ENCODE results near the gene SMARCC2. TPM values are rescaled to one million over a fixed set of nuclear protein-coding genes. Genes with fewer than 3 reads are reported as not detected.

The SMARCC2 gene
- total and polyA plus RNA-seq, 9 of the 15 experiments (the other 6 are each of a cell fraction or from before 2014, with no cell fraction given): 11.9 to 86.0 (median 36.6) TPM

DNA sequence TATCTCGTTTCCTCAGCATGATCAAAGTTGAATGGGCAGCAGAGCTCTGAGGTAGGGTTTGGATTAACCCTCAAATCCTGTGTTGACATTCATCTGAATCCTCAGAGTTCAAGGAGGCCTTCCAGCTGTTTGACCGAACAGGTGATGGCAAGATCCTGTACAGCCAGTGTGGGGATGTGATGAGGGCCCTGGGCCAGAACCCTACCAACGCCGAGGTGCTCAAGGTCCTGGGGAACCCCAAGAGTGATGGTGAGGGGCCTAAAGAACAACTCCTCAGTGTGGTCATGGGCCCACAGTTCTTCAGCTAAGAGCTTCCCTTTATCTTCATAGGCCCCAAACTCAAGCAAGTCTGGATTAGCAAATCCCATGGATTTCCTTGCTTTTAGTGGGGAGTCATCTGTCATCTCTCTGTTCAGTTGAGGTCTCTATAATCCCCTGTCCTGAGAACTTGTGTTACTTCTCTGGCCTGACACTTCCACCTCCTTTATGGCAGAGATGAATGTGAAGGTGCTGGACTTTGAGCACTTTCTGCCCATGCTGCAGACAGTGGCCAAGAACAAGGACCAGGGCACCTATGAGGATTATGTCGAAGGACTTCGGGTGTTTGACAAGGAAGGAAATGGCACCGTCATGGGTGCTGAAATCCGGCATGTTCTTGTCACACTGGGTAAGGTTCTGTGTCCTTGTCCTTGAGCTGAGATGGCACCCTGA is 29.6 kb downstream of the SMARCC2 start (continued):
- no peak for TF ChIP-seq TBP (optimal IDR thresholded peaks at IDR 0.05; ENCODE audit: low read depth, low read length)
- TF ChIP-seq MCM2 (IDR thresholded peaks at IDR 0.05; ENCODE audit: low read depth): no peak
- TF ChIP-seq LCOR (CRISPR knock-in tag; IDR thresholded peaks at IDR 0.05): peak; percentile 44; the same call in 1 of the 2 replicates
- TF ChIP-seq ZNF121 (CRISPR knock-in tag; conservative IDR thresholded peaks at IDR 0.05): no peak
- TF ChIP-seq BRD4 (IDR thresholded peaks at IDR 0.05): no peak
- no peak for TF ChIP-seq ZNF239 (CRISPR knock-in tag; IDR thresholded peaks at IDR 0.05)
- TF ChIP-seq, protein P1, sequence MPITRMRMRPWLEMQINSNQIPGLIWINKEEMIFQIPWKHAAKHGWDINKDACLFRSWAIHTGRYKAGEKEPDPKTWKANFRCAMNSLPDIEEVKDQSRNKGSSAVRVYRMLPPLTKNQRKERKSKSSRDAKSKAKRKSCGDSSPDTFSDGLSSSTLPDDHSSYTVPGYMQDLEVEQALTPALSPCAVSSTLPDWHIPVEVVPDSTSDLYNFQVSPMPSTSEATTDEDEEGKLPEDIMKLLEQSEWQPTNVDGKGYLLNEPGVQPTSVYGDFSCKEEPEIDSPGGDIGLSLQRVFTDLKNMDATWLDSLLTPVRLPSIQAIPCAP (CRISPR knock-in tag; IDR thresholded peaks at IDR 0.05; ENCODE audit: borderline replicate concordance): peak; percentile 77; the same call in 1 of the 2 replicates
- TF ChIP-seq ATF7 (IDR thresholded peaks at IDR 0.05): no peak
- TF ChIP-seq KAT7 (CRISPR knock-in tag; IDR thresholded peaks at IDR 0.05; ENCODE audit: borderline replicate concordance): no peak
- TF ChIP-seq ZNF766 (CRISPR knock-in tag; conservative IDR thresholded peaks at IDR 0.05): no peak
- TF ChIP-seq TBL1XR1 (IDR thresholded peaks at IDR 0.05; ENCODE audit: low read length in 2 of 2): no peak
- no peak for TF ChIP-seq SOX6 (IDR thresholded peaks at IDR 0.05)
- peak in 1 of 2 experiments; percentile 9; a peak in 1 of 4 replicates for TF ChIP-seq FOXA3 (CRISPR knock-in tag; conservative IDR thresholded peaks at IDR 0.05 in 1 of 2, IDR thresholded peaks at IDR 0.05 in 1 of 2)
- no peak for TF ChIP-seq TEAD2 (tag; IDR thresholded peaks at IDR 0.05)

Measured in K562 (cell line).